IMR-90 (cell line): ENCODE measurements around the gene NXPE4. TPM values are rescaled to one million over a fixed set of nuclear protein-coding genes. Genes with fewer than 3 reads are reported as not detected.

ENCODE experiments used
- ATAC-seq: fragments of 200-7000 bp; cut with Tn5 transposase; 2 replicates; pipeline ENCODE4 v1.9.1; 2020; ENCODE audit warnings: low read depth, mild to moderate bottlenecking, moderate library complexity
- BruUV-seq: library from RNA; stranded (reverse); fragments of 400-500 nt; replicated peaks from 2 replicates; lab custom pipeline; 2021; lab: Mats Ljungman, UMichigan
- CTCF ChIA-PET: fragments of 300-600 bp; formaldehyde crosslinking; extraction: SDS; loops from one replicate; lab custom pipeline; 2021; ENCODE audit warnings: antibody characterized with exemption; lab: Yijun Ruan, JAX
- POLR2A ChIA-PET: fragments of 300-600 bp; sonication (Branson Sonifier 250); formaldehyde crosslinking; loops from one replicate; lab custom pipeline; 2022; ENCODE audit warnings: antibody characterized with exemption; ENCODE audit not compliant: unreplicated experiment; lab: Charles Lee
- DNase-seq: peaks from one replicate; pipeline ENCODE4 v3.0.0; 2013
- H2AFZ ChIP-seq: replicated peaks from 2 replicates; pipeline ENCODE3; 2013; ENCODE audit warnings: low read length, mild to moderate bottlenecking; ENCODE audit not compliant: poor library complexity
- H2AK5ac ChIP-seq: 2 replicates; pipeline ENCODE4 v1.6.1; 2013; ENCODE audit warnings: low read depth, low read length, inconsistent platforms
- H2AK9ac ChIP-seq: replicated peaks from 2 replicates; pipeline ENCODE3; 2013; ENCODE audit warnings: mild to moderate bottlenecking, low read depth, low read length, moderate library complexity; ENCODE audit not compliant: poor library complexity
- H2BK120ac ChIP-seq: 2 replicates; pipeline ENCODE4 v1.6.1; 2013; ENCODE audit warnings: low read depth, low read length, inconsistent platforms
- H2BK15ac ChIP-seq: 3 replicates; pipeline ENCODE4 v1.6.1; 2013; ENCODE audit warnings: low read depth, low read length, inconsistent platforms
- H2BK20ac ChIP-seq: 2 replicates; pipeline ENCODE4 v1.6.1; 2013; ENCODE audit warnings: low read depth, mild to moderate bottlenecking, inconsistent platforms, low read length, moderate library complexity
- H2BK5ac ChIP-seq: 2 replicates; pipeline ENCODE4 v1.6.1; 2013; ENCODE audit warnings: mild to moderate bottlenecking, low read depth, low read length, inconsistent platforms; ENCODE audit not compliant: poor library complexity, severe bottlenecking
- H3K14ac ChIP-seq: replicated peaks from 2 replicates; pipeline ENCODE4 v1.6.1; 2013; ENCODE audit warnings: low read depth, low read length, inconsistent platforms
- H3K18ac ChIP-seq: 2 replicates; pipeline ENCODE4 v1.6.1; 2013; ENCODE audit warnings: low read depth, low read length, control low read depth
- H3K23ac ChIP-seq: 2 replicates; pipeline ENCODE4 v1.6.1; 2013; ENCODE audit warnings: low read depth, low read length, inconsistent platforms
- H3K27ac ChIP-seq: 2 replicates; pipeline ENCODE4 v1.5.1; 2013; ENCODE audit warnings: mild to moderate bottlenecking, control low read depth, low read length; ENCODE audit not compliant: insufficient read depth
- H3K27me3 ChIP-seq: 2 replicates; pipeline ENCODE4 v1.6.1; 2013; ENCODE audit warnings: low read length; ENCODE audit not compliant: control insufficient read depth, insufficient read depth
- H3K36me3 ChIP-seq: 2 replicates; pipeline ENCODE4 v1.6.1; 2013; ENCODE audit warnings: low read length, mixed read lengths; ENCODE audit not compliant: control insufficient read depth, insufficient read depth
- H3K4ac ChIP-seq: 2 replicates; pipeline ENCODE4 v1.6.1; 2013; ENCODE audit warnings: low read depth, low read length, inconsistent platforms
- H3K4me1 ChIP-seq: 2 replicates; pipeline ENCODE4 v1.6.1; 2013; ENCODE audit warnings: low read length, mixed read lengths; ENCODE audit not compliant: control insufficient read depth, insufficient read depth
- H3K4me2 ChIP-seq: 2 replicates; pipeline ENCODE4 v1.6.1; 2013; ENCODE audit warnings: low read depth, mild to moderate bottlenecking, control low read depth, low read length, moderate library complexity
- H3K4me3 ChIP-seq: 2 replicates; pipeline ENCODE4 v1.5.1; 2013; ENCODE audit warnings: low read depth, mild to moderate bottlenecking, control low read depth, low read length, moderate library complexity; ENCODE audit not compliant: insufficient read depth
- H3K56ac ChIP-seq: 2 replicates; pipeline ENCODE4 v1.6.1; 2013; ENCODE audit warnings: low read length, inconsistent platforms; ENCODE audit not compliant: insufficient read depth; ENCODE audit errors: extremely low read depth
- H3K79me1 ChIP-seq, 2 experiments: 2 replicates each; pipeline ENCODE4 v1.6.1; 2013; ENCODE audit warnings: low read length in 2 of 2, inconsistent platforms in 1 of 2, low read depth in 1 of 2
- H3K9ac ChIP-seq: 2 replicates; pipeline ENCODE4 v1.6.1; 2013; ENCODE audit warnings: low read depth, low read length, control low read depth
- H3K9me1 ChIP-seq: 2 replicates; pipeline ENCODE4 v1.6.1; 2013; ENCODE audit warnings: low read length, inconsistent platforms; ENCODE audit not compliant: insufficient read depth
- H3K9me3 ChIP-seq: 2 replicates; pipeline ENCODE4 v1.6.1; 2013; ENCODE audit warnings: low read length; ENCODE audit not compliant: control insufficient read depth, insufficient read depth
- H4K20me1 ChIP-seq: 2 replicates; pipeline ENCODE4 v1.6.1; 2013; ENCODE audit warnings: low read length, inconsistent platforms; ENCODE audit not compliant: insufficient read depth
- H4K5ac ChIP-seq: 2 replicates; pipeline ENCODE4 v1.6.1; 2013; ENCODE audit warnings: mild to moderate bottlenecking, low read depth, low read length, control low read depth
- H4K8ac ChIP-seq, 2 experiments: 2 replicates each; pipeline ENCODE4 v1.6.1; 2013; ENCODE audit warnings: low read depth in 2 of 2, low read length in 2 of 2, control low read depth in 1 of 2, inconsistent platforms in 1 of 2
- H4K91ac ChIP-seq: 2 replicates; pipeline ENCODE4 v1.6.1; 2013; ENCODE audit warnings: low read depth, low read length, inconsistent platforms; ENCODE audit not compliant: insufficient read depth
- RFX5 ChIP-seq: IDR thresholded peaks from 2 replicates; pipeline ENCODE4 v1.8.0; 2012; ENCODE audit warnings: low read depth, mild to moderate bottlenecking, low read length, moderate library complexity
- WGBS, 2 experiments: methylation state at CpG; one replicate each; pipeline versions ENCODE4 v1.1.5 to v1.1.7; 2013; ENCODE audit warnings: missing lambda C conversion rate in 2 of 2; ENCODE audit not compliant: insufficient read length in 1 of 2; ENCODE audit errors: extremely low coverage in 2 of 2; 5-methylcytosine and 5-hydroxymethylcytosine counted together
- dilution Hi-C: fragments of 300-500 bp; cut with HindIII; formaldehyde crosslinking; loops from one replicate; pipeline ENCODE4 v1.14.3; 2018; ENCODE audit warnings: low sequenced_read_pairs; ENCODE audit not compliant: unreplicated experiment
- in situ Hi-C: fragments of 300-500 bp; cut with MboI; formaldehyde crosslinking; loops from 3 replicates; pipeline ENCODE4 v1.14.3; 2019; ENCODE audit warnings: low sequenced_read_pairs, inconsistent platforms, mixed read lengths
- intact Hi-C: fragments of 100-400 bp; cut with micrococcal nuclease; formaldehyde crosslinking; loops from 2 replicates; pipeline ENCODE4 v1.10.0; 2022
- polyA plus RNA-seq, 3 experiments: library from polyadenylated mRNA; depleted of rRNA; stranded (reverse); fragments of >200 nt; gene quantifications; 2 replicates each; pipeline ENCODE4 v1.2.3, GENCODE V29; 2012; ENCODE audit warnings: low replicate concordance in 1 of 3
- total RNA-seq: library from RNA; depleted of rRNA; stranded (reverse); fragments of >200 nt; gene quantifications from 2 replicates; pipeline ENCODE4 v1.2.3, GENCODE V29; 2012

Gene NXPE4
- total and polyA plus RNA-seq, 2 of the 4 experiments (the other 2 are of a cell fraction): not detected

GRCh38 chr11:114563077-114563476, 32.5 kb downstream of the NXPE4 start:
- in situ Hi-C loops (no loop called here), dilution Hi-C loops (no loop called here), intact Hi-C loops (no loop called here)
- Histone ChIP-seq H4K91ac (no peak overlapping the region), H3K4me3 (no peak overlapping the region), H4K5ac (no peak overlapping the region), H3K56ac (no peak overlapping the region), H3K9me1 (no peaks in the 10 kb centered on the region), H3K4ac (no peak overlapping the region), H3K23ac (no peak overlapping the region), H2BK15ac (no peak overlapping the region), H4K8ac (no peak overlapping the region), H2AK9ac (no peak overlapping the region), H3K4me2 (no peak overlapping the region), H2AFZ (no peak overlapping the region), H3K79me1 (no peaks in the 10 kb centered on the region), H3K27ac (no peak overlapping the region), H2BK5ac (no peak overlapping the region), H3K36me3 (no peaks in the 10 kb centered on the region), H2BK120ac (no peak overlapping the region), H3K9me3 (no peaks in the 10 kb centered on the region), H3K27me3 (no peaks in the 10 kb centered on the region), H3K14ac (no peak overlapping the region), H3K9ac (no peak overlapping the region), H3K18ac (no peak overlapping the region), H2AK5ac (no peak overlapping the region), H2BK20ac (no peak overlapping the region), H3K4me1 (no peaks in the 10 kb centered on the region), H4K20me1 (no peaks in the 10 kb centered on the region)
- ATAC-seq (peak; percentile 40), DNase-seq (peak; percentile 8)
- POLR2A ChIA-PET: no interaction called here
- no TSS peak for BruUV-seq
- CTCF ChIA-PET: no interaction called here
- TF ChIP-seq RFX5: no peak
- WGBS, 2 experiments: no CpG with 5 or more reads among the region's 2 CpGs
